Effector memory CD8-positive, alpha-beta T cell (primary cell): ENCODE measurements around the gene MRPL17.

Source experiments
- ATAC-seq: fragments of 150-1000 bp; cut with Tn5 transposase; replicated peaks from 2 replicates; pipeline ENCODE4 v1.10.0; 2021; ENCODE audit warnings: mild to moderate bottlenecking, moderate library complexity
- DNase-seq, 3 experiments: peaks; one replicate each; pipeline ENCODE4 v3.0.0; 2021
- H3K27ac Mint-ChIP-seq, 2 donors: one replicate each; pipeline ENCODE4 v1.8.0; 2022; ENCODE audit warnings: mild to moderate bottlenecking in 2 of 2, mixed read lengths in 2 of 2, moderate library complexity in 2 of 2
- H3K27me3 Mint-ChIP-seq, 2 donors: one replicate each; pipeline ENCODE4 v1.8.0; 2022; ENCODE audit warnings: mixed read lengths in 2 of 2
- H3K36me3 Mint-ChIP-seq: one replicate; pipeline ENCODE4 v1.8.0; 2022; ENCODE audit warnings: mild to moderate bottlenecking, moderate library complexity, mixed read lengths; ENCODE audit not compliant: insufficient read depth
- H3K4me1 Mint-ChIP-seq, 2 donors: one replicate each; pipeline ENCODE4 v1.8.0; 2022; ENCODE audit warnings: low read depth in 2 of 2, mixed read lengths in 2 of 2
- H3K4me3 Mint-ChIP-seq, 2 donors: one replicate each; pipeline ENCODE4 v1.8.0; 2022; ENCODE audit warnings: mild to moderate bottlenecking in 2 of 2, mixed read lengths in 2 of 2, moderate library complexity in 2 of 2
- H3K9me3 Mint-ChIP-seq, 2 donors: one replicate each; pipeline ENCODE4 v1.8.0; 2022; ENCODE audit warnings: mixed read lengths in 2 of 2

The MRPL17 gene

GRCh38 chr11:6673523-6674218, 9.5 kb downstream of the MRPL17 start:
- Mint-ChIP-seq H3K9me3 (no peaks in the 10 kb centered on the region), H3K4me3 (no peak overlapping the region), H3K4me1 (peaks cover 24 to 35% of the 10 kb centered on the region in 2 donors), H3K36me3 (no peaks in the 10 kb centered on the region), H3K27me3 (no peaks in the 10 kb centered on the region), H3K27ac (no peak overlapping the region)
- DNase-seq, result no peak
- ATAC-seq, result no peak

GRCh38 chr11:6671991-6672390, 11.1 kb downstream of the MRPL17 start:
- H3K4me3 Mint-ChIP-seq, result no peak overlapping the region
- H3K27me3 Mint-ChIP-seq, result no peaks in the 10 kb centered on the region
- no peak for ATAC-seq
- no peak overlapping the region for H3K27ac Mint-ChIP-seq
- DNase-seq, result no peak
- H3K4me1 Mint-ChIP-seq, result peaks cover 29 to 42% of the 10 kb centered on the region in 2 donors
- no peaks in the 10 kb centered on the region for H3K9me3 Mint-ChIP-seq
- H3K36me3 Mint-ChIP-seq, result no peaks in the 10 kb centered on the region

GRCh38 chr11:6670202-6670830, 12.8 kb downstream of the MRPL17 start:
- Mint-ChIP-seq H3K27me3 (no peaks in the 10 kb centered on the region), H3K9me3 (no peaks in the 10 kb centered on the region), H3K27ac (no peak overlapping the region), H3K4me3 (peak overlapping the region; percentile 37 to 38), H3K36me3 (no peaks in the 10 kb centered on the region), H3K4me1 (peaks cover 29 to 49% of the 10 kb centered on the region in 2 donors)
- DNase-seq (no peak), ATAC-seq (no peak)

- peak overlapping the region in 1 of 2 donors; percentile 23 for H3K4me3 Mint-ChIP-seq
- DNase-seq (peak; percentile 31 to 37 (median 36)), ATAC-seq (peak; percentile 93)
- no peaks in the 10 kb centered on the region for H3K27me3 Mint-ChIP-seq
- H3K4me1 Mint-ChIP-seq, result peaks cover 17 to 40% of the 10 kb centered on the region in 2 donors
- H3K36me3 Mint-ChIP-seq, result no peaks in the 10 kb centered on the region
- no peaks in the 10 kb centered on the region for H3K9me3 Mint-ChIP-seq
- H3K27ac Mint-ChIP-seq, result peak overlapping the region; percentile 61 to 76
These were observed 15.3 kb downstream of the MRPL17 start for GRCh38 chr11:6667733-6668374.

GRCh38 chr11:6666302-6667183, 16.6 kb downstream of the MRPL17 start:
- Mint-ChIP-seq H3K27me3 (no peaks in the 10 kb centered on the region), H3K4me1 (peaks cover 13 to 28% of the 10 kb centered on the region in 2 donors), H3K27ac (peak overlapping the region in 1 of 2 donors; percentile 76), H3K9me3 (no peaks in the 10 kb centered on the region), H3K4me3 (no peak overlapping the region), H3K36me3 (no peaks in the 10 kb centered on the region)
- DNase-seq (no peak), ATAC-seq (no peak)

GRCh38 chr11:6664551-6664950, 18.6 kb downstream of the MRPL17 start:
- H3K4me3 Mint-ChIP-seq, result no peak overlapping the region
- H3K36me3 Mint-ChIP-seq, result no peaks in the 10 kb centered on the region
- H3K9me3 Mint-ChIP-seq, result no peaks in the 10 kb centered on the region
- peaks cover 5 to 18% of the 10 kb centered on the region in 2 donors for H3K4me1 Mint-ChIP-seq
- ATAC-seq, result no peak
- no peak overlapping the region for H3K27ac Mint-ChIP-seq
- no peaks in the 10 kb centered on the region for H3K27me3 Mint-ChIP-seq
- DNase-seq, result no peak

- peak overlapping the region in 1 of 2 donors; percentile 18 for H3K27ac Mint-ChIP-seq
These were observed 19.2 kb downstream of the MRPL17 start for GRCh38 chr11:6663794-6664469.

GRCh38 chr11:6660712-6661111, 22.4 kb downstream of the MRPL17 start:
- no peak for DNase-seq
- Mint-ChIP-seq H3K4me1 (peaks cover 0 to 10% of the 10 kb centered on the region in 2 donors), H3K4me3 (no peak overlapping the region), H3K36me3 (no peaks in the 10 kb centered on the region), H3K9me3 (no peaks in the 10 kb centered on the region), H3K27me3 (peaks cover 4 to 9% of the 10 kb centered on the region in 2 donors), H3K27ac (no peak overlapping the region)
- ATAC-seq, result no peak

More at GRCh38 chr11:6663794-6664469, 19.2 kb downstream of the MRPL17 start:
- no peaks in the 10 kb centered on the region for H3K27me3 Mint-ChIP-seq
- ATAC-seq (no peak), DNase-seq (no peak)
- H3K4me1 Mint-ChIP-seq, result peaks cover 5 to 18% of the 10 kb centered on the region in 2 donors
- no peaks in the 10 kb centered on the region for H3K36me3 Mint-ChIP-seq
- H3K4me3 Mint-ChIP-seq, result no peak overlapping the region
- no peaks in the 10 kb centered on the region for H3K9me3 Mint-ChIP-seq

GRCh38 chr11:6658647-6659046, 24.5 kb downstream of the MRPL17 start:
- H3K36me3 Mint-ChIP-seq, result no peaks in the 10 kb centered on the region
- H3K27me3 Mint-ChIP-seq, result peaks cover 4 to 9% of the 10 kb centered on the region in 2 donors

GRCh38 chr11:6657346-6657745, 25.8 kb downstream of the MRPL17 start:
- Mint-ChIP-seq H3K36me3 (no peaks in the 10 kb centered on the region), H3K9me3 (no peaks in the 10 kb centered on the region), H3K4me1 (peaks cover 0 to 6% of the 10 kb centered on the region in 2 donors), H3K27ac (no peak overlapping the region), H3K4me3 (peak overlapping the region; percentile 73 to 81), H3K27me3 (peaks cover 4 to 9% of the 10 kb centered on the region in 2 donors)
- DNase-seq, result no peak
- ATAC-seq, result no peak

More at GRCh38 chr11:6658647-6659046, 24.5 kb downstream of the MRPL17 start:
- no peak overlapping the region for H3K4me3 Mint-ChIP-seq
- peaks cover 0 to 8% of the 10 kb centered on the region in 2 donors for H3K4me1 Mint-ChIP-seq
- no peak overlapping the region for H3K27ac Mint-ChIP-seq
- DNase-seq, result no peak
- no peak for ATAC-seq
- H3K9me3 Mint-ChIP-seq, result no peaks in the 10 kb centered on the region

GRCh38 chr11:6656936-6657335, 26.2 kb downstream of the MRPL17 start:
- H3K4me3 Mint-ChIP-seq, result peak overlapping the region; percentile 73 to 81
- H3K27ac Mint-ChIP-seq, result no peak overlapping the region
- H3K27me3 Mint-ChIP-seq, result peaks cover 4 to 9% of the 10 kb centered on the region in 2 donors

GRCh38 chr11:6656584-6656915, 26.6 kb downstream of the MRPL17 start:
- no peaks in the 10 kb centered on the region for H3K36me3 Mint-ChIP-seq

More at GRCh38 chr11:6656936-6657335, 26.2 kb downstream of the MRPL17 start:
- H3K9me3 Mint-ChIP-seq, result no peaks in the 10 kb centered on the region
- H3K4me1 Mint-ChIP-seq, result peaks cover 0 to 6% of the 10 kb centered on the region in 2 donors
- no peak for ATAC-seq
- DNase-seq, result no peak
- H3K36me3 Mint-ChIP-seq, result no peaks in the 10 kb centered on the region

More at GRCh38 chr11:6656584-6656915, 26.6 kb downstream of the MRPL17 start:
- peak overlapping the region; percentile 38 to 59 for H3K27ac Mint-ChIP-seq
- peak overlapping the region; percentile 73 to 81 for H3K4me3 Mint-ChIP-seq
- peaks cover 0 to 6% of the 10 kb centered on the region in 2 donors for H3K4me1 Mint-ChIP-seq
- no peaks in the 10 kb centered on the region for H3K9me3 Mint-ChIP-seq
- ATAC-seq (no peak), DNase-seq (no peak)
- H3K27me3 Mint-ChIP-seq, result peaks cover 4 to 9% of the 10 kb centered on the region in 2 donors
